Measurements from ENCODE around the gene FAT2.

FAT2 gene

GRCh38 chr5:151551985-151552384 is 39.1 kb downstream of the FAT2 start:
- Histone ChIP-seq H3K36me3 (ENCODE audit: control insufficient read depth, insufficient read depth, low read length) (no peaks in the 10 kb centered on the region), H3K4me3 (ENCODE audit: extremely low read depth, insufficient read depth, low read length, poor library complexity, severe bottlenecking) (no peak overlapping the region), H3K4me1 (ENCODE audit: control insufficient read depth, insufficient read depth, low read length, poor library complexity, severe bottlenecking) (no peaks in the 10 kb centered on the region), H3K9me3 (ENCODE audit: control insufficient read depth, low read length) (no peaks in the 10 kb centered on the region), H3K27ac (ENCODE audit: low read depth, low read length, severe bottlenecking) (no peak overlapping the region)
- WGBS, 2 experiments (ENCODE audit: insufficient coverage in 2 of 2), result 100% methylated on average over 2 of the region's 3 CpGs; no CpG with 5 or more reads in 1 of the 2 experiments

- WGBS, 2 experiments (ENCODE audit: insufficient coverage in 2 of 2), result 100% methylated on average over 1 of the region's 2 CpGs; no CpG with 5 or more reads in 1 of the 2 experiments
- Histone ChIP-seq H3K9me3 (ENCODE audit: control insufficient read depth, low read length) (no peaks in the 10 kb centered on the region), H3K4me1 (ENCODE audit: control insufficient read depth, insufficient read depth, low read length, poor library complexity, severe bottlenecking) (no peaks in the 10 kb centered on the region), H3K36me3 (ENCODE audit: control insufficient read depth, insufficient read depth, low read length) (no peaks in the 10 kb centered on the region), H3K4me3 (ENCODE audit: extremely low read depth, insufficient read depth, low read length, poor library complexity, severe bottlenecking) (no peak overlapping the region), H3K27ac (ENCODE audit: low read depth, low read length, severe bottlenecking) (no peak overlapping the region)
These were observed 41.0 kb downstream of the FAT2 start for GRCh38 chr5:151550146-151550545.

GRCh38 chr5:151549713-151550112 is 41.4 kb downstream of the FAT2 start:
- 79 to 82% methylated on average over 2 of the region's 2 CpGs for WGBS, 2 experiments (ENCODE audit: insufficient coverage in 2 of 2)
- no peak overlapping the region for H3K4me3 ChIP-seq (ENCODE audit: extremely low read depth, insufficient read depth, low read length, poor library complexity, severe bottlenecking)

GRCh38 chr5:151547364-151547763 is 43.8 kb downstream of the FAT2 start:
- H3K4me3 ChIP-seq (ENCODE audit: extremely low read depth, insufficient read depth, low read length, poor library complexity, severe bottlenecking), result no peak overlapping the region
- H3K9me3 ChIP-seq (ENCODE audit: control insufficient read depth, low read length), result no peaks in the 10 kb centered on the region
- whole genome bisulfite sequencing, 2 experiments (ENCODE audit: insufficient coverage in 2 of 2), result no CpG with 5 or more reads among the region's 4 CpGs
- no peak overlapping the region for H3K27ac ChIP-seq (ENCODE audit: low read depth, low read length, severe bottlenecking)
- no peaks in the 10 kb centered on the region for H3K4me1 ChIP-seq (ENCODE audit: control insufficient read depth, insufficient read depth, low read length, poor library complexity, severe bottlenecking)
- H3K36me3 ChIP-seq (ENCODE audit: control insufficient read depth, insufficient read depth, low read length), result no peaks in the 10 kb centered on the region

More at GRCh38 chr5:151549713-151550112, 41.4 kb downstream of the FAT2 start:
- H3K9me3 ChIP-seq (ENCODE audit: control insufficient read depth, low read length), result no peaks in the 10 kb centered on the region
- H3K27ac ChIP-seq (ENCODE audit: low read depth, low read length, severe bottlenecking), result no peak overlapping the region
- H3K36me3 ChIP-seq (ENCODE audit: control insufficient read depth, insufficient read depth, low read length), result no peaks in the 10 kb centered on the region
- no peaks in the 10 kb centered on the region for H3K4me1 ChIP-seq (ENCODE audit: control insufficient read depth, insufficient read depth, low read length, poor library complexity, severe bottlenecking)

GRCh38 chr5:151541571-151541970 is 49.6 kb downstream of the FAT2 start:
- H3K9me3 ChIP-seq (ENCODE audit: control insufficient read depth, low read length), result no peaks in the 10 kb centered on the region
- H3K36me3 ChIP-seq (ENCODE audit: control insufficient read depth, insufficient read depth, low read length), result no peaks in the 10 kb centered on the region
- H3K27ac ChIP-seq (ENCODE audit: low read depth, low read length, severe bottlenecking), result no peak overlapping the region
- no peak overlapping the region for H3K4me3 ChIP-seq (ENCODE audit: extremely low read depth, insufficient read depth, low read length, poor library complexity, severe bottlenecking)
- no peaks in the 10 kb centered on the region for H3K4me1 ChIP-seq (ENCODE audit: control insufficient read depth, insufficient read depth, low read length, poor library complexity, severe bottlenecking)
- no CpG with 5 or more reads among the region's 2 CpGs for WGBS, 2 experiments (ENCODE audit: insufficient coverage in 2 of 2)
